ENCODE data around the gene INSIG2.

Gene INSIG2

GRCh38 chr2:118088051-118089024 is at the start of gene INSIG2:
Gene INSIG2, plus strand, starts transcription at chr2:118088471. Its CDS starts 8,086 bp downstream, at chr2:118096557.
- peak; percentile 97 for DNase-seq

GRCh38 chr2:118040891-118041290 is 47.4 kb upstream of the INSIG2 start:
- DNase-seq, result no peak

DNA sequence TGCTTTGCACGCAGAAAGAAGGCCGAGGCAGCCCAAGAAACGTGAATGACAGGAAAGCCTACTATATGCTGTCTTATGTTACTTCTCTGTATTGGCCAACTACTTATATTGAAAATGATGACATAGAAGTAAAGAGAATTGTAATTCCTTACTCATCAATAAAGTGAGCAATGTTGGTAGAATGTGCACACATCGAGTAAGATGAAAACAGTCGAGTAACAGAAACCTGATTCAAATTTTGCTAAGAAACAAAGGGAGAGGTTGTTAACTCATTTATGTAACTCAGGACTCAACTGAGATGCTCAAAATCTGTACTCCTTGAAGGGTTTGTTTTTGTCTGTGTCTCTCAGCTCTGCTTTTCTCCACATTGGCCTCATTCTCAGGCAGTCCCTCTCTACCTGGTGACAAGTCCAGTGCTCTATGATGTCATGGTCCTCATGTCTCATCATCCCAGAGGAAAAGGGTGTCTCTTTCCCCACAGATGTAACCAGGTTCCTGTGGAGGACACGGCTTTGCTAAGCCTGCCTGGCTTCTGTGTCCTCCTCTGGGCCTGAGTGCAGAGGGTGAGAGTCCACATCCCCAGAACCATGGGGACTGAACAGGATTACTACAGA is 44.1 kb upstream of the INSIG2 start:
- no peak for DNase-seq

- no peak for DNase-seq
Observed at GRCh38 chr2:118044854-118045253, 43.4 kb upstream of the INSIG2 start.

GRCh38 chr2:118045286-118045685 is 43.0 kb upstream of the INSIG2 start:
- DNase-seq, result no peak

DNA sequence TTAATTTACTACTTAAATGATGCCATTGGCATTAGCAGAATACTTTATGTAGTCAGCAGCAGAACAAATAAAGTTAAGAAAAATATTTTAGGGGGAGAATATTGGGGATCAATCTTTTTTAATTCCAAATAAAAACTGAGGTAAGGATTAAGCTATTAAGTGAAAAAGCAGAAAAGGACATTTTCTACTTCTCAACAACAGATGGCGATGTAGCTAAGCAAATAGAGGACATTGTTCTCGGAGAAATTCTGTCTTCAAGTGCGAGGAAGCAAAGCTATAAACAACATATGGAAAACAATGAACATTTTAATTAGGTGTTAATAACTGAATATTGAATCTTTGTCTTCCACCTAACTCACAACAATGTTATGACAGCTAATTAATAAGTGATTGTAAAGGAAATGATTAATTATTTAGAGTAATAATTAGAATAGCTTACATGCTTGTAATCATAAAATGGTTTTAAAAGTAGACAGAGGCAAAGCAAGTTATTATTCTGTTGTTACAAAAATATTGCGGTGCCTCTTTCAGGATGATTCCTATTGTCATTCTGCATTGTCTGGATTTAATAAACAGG is 41.5 kb upstream of the INSIG2 start:
- peak; percentile 27 for DNase-seq

GRCh38 chr2:118047380-118047826 is 40.9 kb upstream of the INSIG2 start:
- DNase-seq, result no peak

- no peak for DNase-seq
Observed at GRCh38 chr2:118048401-118048800, 39.9 kb upstream of the INSIG2 start.

DNA sequence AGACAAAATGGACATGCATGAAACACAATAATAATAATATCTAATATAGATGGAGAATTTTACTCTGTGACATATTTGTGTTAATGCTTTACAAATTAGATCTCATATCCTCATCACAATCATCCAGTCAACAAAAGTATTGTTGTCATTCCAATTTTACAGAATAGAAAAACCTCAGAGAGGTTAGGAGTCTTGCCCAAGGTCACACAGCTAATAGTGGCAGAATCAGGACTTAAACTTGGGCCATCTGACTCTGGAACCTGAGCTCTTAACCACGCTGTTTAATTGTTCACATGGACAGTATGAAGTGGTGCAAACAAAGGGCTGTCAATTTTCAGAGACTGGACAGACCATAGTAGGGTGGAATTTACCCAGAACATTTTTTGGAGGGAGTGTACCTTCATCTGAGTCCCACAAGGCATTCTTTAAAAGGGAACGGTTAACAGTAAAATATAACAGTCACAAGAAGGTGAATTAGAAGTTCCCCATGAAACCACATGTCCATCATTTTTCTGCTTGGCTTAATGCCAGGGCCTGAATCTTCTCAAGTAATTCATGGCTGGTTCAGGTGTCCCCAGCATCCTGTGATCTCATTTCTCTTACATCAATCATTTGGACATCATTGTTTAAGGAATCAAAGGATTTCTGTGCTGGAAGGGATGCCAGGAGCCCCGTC is 39.0 kb upstream of the INSIG2 start:
- DNase-seq, result peak; percentile 51

DNA sequence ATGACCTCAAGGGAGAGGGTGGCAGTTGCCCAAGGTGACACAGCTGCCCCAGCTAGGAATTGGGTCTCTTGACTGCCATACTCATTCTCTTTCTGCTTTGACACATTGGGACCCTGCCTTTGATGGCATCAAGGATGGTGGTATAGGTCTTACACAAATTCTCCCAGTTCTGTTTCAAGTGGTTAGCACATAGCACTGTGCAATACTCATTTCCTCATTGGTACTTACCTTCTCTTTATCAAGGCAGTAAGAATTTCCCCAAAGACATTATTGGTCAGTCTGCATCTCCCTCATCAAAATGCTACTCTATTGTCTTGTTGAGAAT is 38.5 kb upstream of the INSIG2 start:
- DNase-seq, result no peak

GRCh38 chr2:118050386-118050785 is 37.9 kb upstream of the INSIG2 start:
- no peak for DNase-seq

DNA sequence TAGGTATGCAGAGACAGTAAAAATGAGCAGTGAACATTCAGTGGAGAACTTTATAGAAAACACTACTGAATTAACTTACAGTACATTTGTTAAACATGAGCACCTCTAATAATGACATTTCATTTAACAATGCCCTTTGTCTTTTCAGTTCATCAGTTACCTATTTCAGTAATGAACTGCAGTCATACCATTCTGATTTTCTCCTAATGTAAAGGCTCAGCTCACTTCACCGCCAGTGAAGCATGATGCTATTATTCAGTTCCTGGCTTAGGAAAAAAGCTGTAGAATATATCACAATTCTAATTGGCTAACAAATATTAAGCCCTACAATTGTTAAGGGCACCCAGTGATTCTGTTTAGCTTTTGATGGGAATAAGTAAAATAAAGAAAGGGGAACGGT is 37.3 kb upstream of the INSIG2 start:
- no peak for DNase-seq

GRCh38 chr2:118051826-118052358 is 36.4 kb upstream of the INSIG2 start:
- DNase-seq, result no peak

- DNase-seq, result no peak
Observed at GRCh38 chr2:118052474-118052873, 35.8 kb upstream of the INSIG2 start.

GRCh38 chr2:118053681-118054080 is 34.6 kb upstream of the INSIG2 start:
- no peak for DNase-seq

- DNase-seq, result no peak
Observed at GRCh38 chr2:118054213-118055008, 33.9 kb upstream of the INSIG2 start.

- peak; percentile 7 for DNase-seq
Observed at GRCh38 chr2:118055512-118056164, 32.6 kb upstream of the INSIG2 start.

DNA sequence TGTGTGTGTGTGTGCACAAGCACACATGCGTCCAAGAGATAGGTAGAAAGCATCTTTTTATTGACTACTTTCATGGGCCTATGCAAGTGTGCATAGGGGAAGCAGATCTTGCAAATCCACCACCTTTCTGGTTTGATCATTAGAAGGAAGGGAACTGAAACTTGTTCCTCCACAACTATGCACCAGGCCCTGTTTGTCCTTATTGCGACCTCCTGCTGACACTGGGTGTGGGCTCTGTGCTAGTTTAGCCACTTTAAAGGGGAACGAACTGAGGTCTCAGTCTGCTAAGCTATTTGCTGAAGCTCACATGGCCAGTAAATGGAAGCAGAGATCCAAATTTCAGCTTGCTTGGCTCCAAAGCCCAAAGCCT is 32.1 kb upstream of the INSIG2 start:
- peak; percentile 72 for DNase-seq

DNA sequence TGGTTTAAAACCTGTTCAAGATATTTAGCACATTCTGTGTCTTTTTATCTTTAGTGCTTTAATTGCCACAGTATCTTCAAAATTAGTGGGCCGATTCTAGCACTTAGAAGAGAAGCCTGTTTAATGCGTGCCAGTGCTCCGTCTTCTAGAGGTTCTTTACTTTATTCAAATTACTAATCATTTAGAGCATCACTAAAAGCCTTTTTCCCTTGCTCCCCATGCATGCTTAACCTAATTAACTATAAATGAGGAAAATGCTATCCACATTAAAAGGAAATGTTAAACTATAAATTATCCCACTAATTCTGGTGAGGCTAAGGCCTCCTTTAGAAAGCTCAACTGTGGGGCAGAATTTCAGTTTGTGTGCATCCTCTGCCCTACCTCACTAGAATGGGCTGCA is 31.5 kb upstream of the INSIG2 start:
- no peak for DNase-seq

- DNase-seq, result no peak
Observed at GRCh38 chr2:118058951-118059350, 29.3 kb upstream of the INSIG2 start.

DNA sequence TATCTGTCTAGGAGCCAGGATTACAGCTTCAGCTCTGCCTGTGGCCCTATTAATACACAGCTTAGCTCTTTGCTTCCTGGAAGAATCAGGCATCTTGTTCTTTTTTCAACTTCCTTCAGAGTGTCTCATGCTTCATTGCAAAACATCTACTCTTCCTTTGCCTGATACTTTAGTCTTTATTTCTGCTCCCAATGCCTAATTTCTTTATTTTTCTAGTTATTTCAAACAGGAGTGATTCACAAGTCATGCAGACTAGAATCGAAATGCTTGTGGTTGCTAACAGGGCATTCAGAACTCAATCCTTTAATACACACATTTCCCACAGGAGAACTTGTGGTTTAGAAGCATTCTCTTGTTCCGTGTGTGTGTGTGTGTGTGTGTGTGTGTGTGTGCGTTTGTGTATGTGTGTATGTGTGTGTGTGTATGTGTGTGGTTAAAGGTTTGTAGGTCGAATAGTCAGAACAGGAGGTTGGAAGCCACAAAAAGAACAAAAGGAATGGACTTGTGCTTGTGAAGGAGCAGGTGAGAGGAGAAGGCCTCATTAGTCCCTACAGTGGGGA is 28.3 kb upstream of the INSIG2 start:
- DNase-seq, result no peak

Data from RPMI8226 (cell line).